ENCODE results near the gene QRFP.

The QRFP gene

DNA sequence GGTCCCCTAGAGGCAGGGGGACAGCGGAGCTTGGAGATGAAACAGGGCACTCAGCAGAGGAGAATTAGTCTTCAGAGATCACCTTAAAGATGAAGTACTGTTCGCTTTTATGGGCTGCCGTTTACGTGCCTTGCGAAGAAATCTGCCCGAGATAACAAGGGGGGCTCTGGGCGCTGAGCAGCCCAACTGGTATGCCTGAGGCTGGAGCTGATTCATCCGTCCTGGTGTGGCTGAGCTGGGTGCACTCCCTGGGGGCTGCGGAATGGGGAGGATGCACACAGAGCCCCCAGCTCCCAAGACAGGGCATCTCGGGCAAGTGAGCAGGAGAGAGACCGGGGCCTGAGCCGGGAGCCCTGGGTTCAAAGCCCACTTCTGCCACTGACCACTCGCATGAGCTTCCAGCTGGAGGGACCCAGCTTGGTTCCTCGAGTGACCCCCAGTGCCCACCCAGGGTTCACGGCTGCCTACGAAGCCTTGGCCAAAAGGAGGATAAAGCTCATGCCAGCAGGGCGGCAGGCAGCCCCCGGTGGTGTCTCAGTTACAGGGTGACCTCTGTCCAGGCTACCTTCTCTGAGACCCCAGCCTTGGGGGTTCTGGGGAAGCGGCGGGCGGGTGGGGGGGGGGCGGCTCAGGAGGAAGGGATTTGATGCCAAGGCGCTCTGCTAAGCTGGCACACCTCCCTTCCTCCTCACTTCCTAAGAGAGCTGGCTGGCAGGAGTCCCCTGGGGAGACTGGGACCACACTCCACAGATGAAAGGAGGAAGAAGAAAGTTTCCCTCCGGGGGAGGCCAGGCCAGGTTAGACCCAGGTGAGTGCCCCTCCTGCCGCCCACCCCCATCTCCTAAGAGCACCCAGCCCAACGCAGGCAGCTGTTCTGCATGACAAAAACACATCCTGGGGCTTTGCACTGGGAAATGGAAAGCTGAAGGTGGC, 36.8 kb upstream of the QRFP start:
- TF ChIP-seq, protein P1, sequence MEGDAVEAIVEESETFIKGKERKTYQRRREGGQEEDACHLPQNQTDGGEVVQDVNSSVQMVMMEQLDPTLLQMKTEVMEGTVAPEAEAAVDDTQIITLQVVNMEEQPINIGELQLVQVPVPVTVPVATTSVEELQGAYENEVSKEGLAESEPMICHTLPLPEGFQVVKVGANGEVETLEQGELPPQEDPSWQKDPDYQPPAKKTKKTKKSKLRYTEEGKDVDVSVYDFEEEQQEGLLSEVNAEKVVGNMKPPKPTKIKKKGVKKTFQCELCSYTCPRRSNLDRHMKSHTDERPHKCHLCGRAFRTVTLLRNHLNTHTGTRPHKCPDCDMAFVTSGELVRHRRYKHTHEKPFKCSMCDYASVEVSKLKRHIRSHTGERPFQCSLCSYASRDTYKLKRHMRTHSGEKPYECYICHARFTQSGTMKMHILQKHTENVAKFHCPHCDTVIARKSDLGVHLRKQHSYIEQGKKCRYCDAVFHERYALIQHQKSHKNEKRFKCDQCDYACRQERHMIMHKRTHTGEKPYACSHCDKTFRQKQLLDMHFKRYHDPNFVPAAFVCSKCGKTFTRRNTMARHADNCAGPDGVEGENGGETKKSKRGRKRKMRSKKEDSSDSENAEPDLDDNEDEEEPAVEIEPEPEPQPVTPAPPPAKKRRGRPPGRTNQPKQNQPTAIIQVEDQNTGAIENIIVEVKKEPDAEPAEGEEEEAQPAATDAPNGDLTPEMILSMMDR (IDR thresholded peaks at IDR 0.05; ENCODE audit: control insufficient read depth, extremely low read depth, insufficient read depth) = no peak
- no peak overlapping the region for H3K4me3 ChIP-seq (ENCODE audit: low read depth, low read length)
- DNase-seq (ENCODE audit: low read depth) = no peak

DNA sequence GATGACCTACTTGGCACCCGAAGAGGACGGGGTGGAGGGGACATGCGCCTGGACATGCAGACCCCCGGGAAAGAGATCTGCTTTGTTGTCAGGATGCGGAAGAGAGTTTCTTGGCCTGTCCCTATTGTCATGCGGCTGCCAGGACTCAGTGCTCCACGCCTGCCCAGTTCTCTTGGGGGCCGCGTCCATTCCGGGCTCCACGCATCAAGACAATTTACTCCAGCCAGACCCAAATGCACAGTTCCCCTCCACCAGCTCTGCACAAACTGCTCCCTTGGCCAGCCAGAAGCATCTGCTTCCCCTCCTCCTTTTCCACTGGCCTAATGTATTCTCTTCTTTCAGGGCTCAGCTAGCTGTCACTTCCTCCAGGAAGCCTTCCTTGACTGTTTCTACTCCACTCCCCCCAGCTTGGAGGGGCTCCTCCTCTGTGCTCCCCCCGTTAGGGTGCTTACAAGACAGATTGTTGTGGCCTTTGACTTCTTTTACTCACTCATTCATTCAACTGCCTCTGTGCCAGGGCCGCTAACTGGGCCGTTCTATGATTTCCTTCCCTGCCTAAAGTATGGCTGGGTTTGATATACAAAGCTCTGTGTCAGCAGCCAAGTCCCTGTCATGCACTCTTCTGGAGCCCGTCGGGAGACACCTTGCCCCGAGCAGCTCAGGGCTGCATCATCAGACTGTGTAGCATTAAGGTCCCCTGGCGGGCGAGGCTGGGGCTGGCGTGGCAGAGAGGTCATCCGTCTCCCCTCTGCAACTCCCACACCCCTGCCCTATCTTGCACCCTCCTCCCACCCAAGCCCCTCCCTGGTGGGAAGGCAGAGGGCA, 35.9 kb upstream of the QRFP start:
- DNase-seq (ENCODE audit: low read depth) = no peak
- TF ChIP-seq, protein P1 (IDR thresholded peaks at IDR 0.05; ENCODE audit: control insufficient read depth, extremely low read depth, insufficient read depth) = no peak

DNA sequence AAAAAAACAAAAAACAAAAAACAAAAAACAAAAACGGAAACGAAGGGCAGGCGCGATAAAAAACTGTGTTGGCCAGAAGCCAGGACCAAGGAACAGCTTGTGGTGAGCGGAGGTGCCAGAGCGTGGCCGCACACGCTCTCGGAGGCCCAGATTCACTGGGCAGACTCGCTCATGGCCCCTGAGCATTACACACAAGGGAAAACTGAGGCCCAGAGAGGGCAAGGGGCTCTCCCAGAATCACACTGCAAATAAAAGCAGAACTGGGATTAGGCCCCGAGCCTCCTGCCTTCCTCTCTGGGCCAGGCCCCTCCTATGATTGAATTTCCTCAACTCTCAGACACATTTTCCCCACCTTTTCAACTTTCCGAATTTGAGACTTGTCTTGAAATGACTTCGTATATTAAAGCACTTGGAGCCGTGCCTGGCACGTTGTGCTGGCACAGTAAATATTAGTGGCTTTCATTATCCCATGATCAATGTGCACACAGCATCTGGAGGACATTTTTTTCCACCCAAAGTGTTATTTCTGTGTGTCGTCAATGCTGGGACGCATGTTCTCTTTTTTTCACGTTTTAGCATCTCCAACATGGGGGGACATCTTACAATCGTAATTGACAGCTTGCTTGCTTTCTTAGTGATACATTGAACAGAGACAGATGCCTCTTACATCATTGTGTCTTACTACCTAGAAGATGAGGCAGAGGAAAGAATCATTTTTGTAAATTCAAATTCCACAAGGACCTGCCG, 35.1 kb upstream of the QRFP start:
- TF ChIP-seq, protein P1 (IDR thresholded peaks at IDR 0.05; ENCODE audit: control insufficient read depth, extremely low read depth, insufficient read depth) = no peak
- H3K4me3 ChIP-seq (ENCODE audit: low read depth, low read length) = no peak overlapping the region
- DNase-seq (ENCODE audit: low read depth) = no peak

More for the DNA sequence above, 35.9 kb upstream of the QRFP start:
- no peak overlapping the region for H3K4me3 ChIP-seq (ENCODE audit: low read depth, low read length)

DNA sequence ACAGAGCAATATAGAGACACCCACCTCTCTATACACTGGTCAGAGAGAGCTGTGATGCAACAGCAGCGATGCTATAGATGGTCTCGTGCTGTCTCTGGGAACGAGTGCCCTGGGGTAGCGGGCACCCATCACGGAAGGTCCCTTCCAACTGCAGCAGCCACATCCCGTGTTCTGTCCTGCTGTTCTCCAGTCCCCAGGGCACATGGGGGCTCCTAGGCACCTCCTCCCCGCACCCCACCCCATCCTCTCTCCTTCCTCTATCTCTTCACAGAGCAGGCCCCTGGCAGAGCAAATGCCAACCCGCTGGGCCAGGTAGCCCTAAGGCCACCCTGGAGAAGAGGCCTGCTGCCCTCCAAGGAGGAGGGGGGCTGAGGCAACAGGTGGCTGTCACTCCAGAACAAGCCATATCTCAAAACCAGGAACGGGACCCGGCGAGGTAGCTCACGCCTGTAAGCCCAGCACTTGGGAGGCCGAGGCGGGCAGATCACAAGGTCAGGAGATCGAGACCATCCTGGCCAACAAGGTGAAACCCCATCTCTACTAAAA, 34.3 kb upstream of the QRFP start:
- TF ChIP-seq, protein P1 (IDR thresholded peaks at IDR 0.05; ENCODE audit: control insufficient read depth, extremely low read depth, insufficient read depth) = no peak
- no peak for DNase-seq (ENCODE audit: low read depth)
- H3K4me3 ChIP-seq (ENCODE audit: low read depth, low read length) = no peak overlapping the region

DNA sequence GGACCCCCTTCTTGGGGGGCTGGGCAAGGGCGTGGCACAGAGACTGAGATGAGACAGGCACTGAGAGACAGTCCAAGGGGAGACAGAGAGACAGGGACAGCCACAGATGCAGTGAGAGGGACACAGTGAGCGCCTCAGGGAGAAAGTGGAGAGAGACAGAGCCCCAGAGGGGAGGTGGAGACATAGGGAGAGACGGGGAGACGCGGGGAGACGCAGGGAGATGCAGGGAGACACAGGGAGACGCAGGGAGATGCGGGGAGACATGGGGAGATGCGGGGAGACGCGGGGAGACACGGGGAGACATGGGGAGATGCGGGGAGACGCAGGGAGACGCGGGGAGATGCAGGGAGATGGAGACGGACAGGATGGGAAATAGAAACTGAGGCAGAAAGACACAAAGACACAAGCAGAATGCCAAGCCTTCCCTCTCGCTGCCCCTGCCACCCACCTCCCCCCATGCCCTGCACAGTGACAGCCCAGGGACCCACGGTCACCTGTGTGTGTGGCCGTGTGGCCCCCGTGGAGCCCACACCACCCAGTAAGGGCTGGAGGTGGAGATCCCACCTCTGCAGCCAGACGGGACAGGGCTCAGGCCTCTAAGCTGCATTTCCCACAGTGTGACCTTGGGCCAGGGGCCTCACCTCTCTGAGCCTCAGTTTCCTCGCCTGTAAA, 33.7 kb upstream of the QRFP start:
- no peak for DNase-seq (ENCODE audit: low read depth)
- TF ChIP-seq, protein P1 (IDR thresholded peaks at IDR 0.05; ENCODE audit: control insufficient read depth, extremely low read depth, insufficient read depth) = no peak
- no peak overlapping the region for H3K4me3 ChIP-seq (ENCODE audit: low read depth, low read length)

DNA sequence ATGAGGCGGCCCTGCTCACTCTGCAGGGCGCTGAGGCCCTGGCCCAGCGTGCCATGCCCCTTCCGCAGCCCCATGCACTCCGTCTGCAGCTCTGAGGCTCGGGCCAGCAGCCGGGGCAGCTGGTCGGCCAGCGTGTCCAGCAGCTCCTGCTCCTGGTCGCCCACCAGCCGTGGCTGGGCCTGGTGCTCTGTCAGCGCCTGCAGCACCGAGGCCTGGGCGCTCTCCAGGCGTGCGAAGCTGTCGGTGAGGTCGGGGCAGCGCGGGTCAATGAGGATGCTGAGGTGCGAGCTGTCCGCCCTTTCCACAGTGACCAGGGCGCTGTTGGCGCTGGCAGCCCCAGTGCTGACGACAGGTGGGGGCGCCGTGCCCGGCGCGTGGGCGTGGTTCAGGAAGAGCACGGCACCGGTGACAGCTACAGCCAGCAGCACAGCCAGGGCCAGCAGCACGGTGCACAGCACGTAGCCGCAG, 33.0 kb upstream of the QRFP start:
- TF ChIP-seq, protein P1 (IDR thresholded peaks at IDR 0.05; ENCODE audit: control insufficient read depth, extremely low read depth, insufficient read depth) = no peak
- DNase-seq (ENCODE audit: low read depth) = no peak
- no peak overlapping the region for H3K4me3 ChIP-seq (ENCODE audit: low read depth, low read length)
